Activated naive CD8-positive, alpha-beta T cell treated with anti-CD3 and anti-CD28 coated beads for 36 hours (primary cell): ENCODE results near the gene PLEKHA1. TPM values are rescaled to one million over a fixed set of nuclear protein-coding genes. Genes with fewer than 3 reads are reported as not detected.

ENCODE experiments used
- DNase-seq: peaks from one replicate; pipeline ENCODE4 v3.0.0; 2021
- H3K27ac Mint-ChIP-seq: one replicate; pipeline ENCODE4 v1.8.0; 2022; ENCODE audit warnings: mild to moderate bottlenecking, moderate library complexity, mixed read lengths
- H3K27me3 Mint-ChIP-seq: one replicate; pipeline ENCODE4 v1.8.0; 2022; ENCODE audit warnings: mild to moderate bottlenecking, mixed read lengths
- H3K36me3 Mint-ChIP-seq: one replicate; pipeline ENCODE4 v1.8.0; 2021; ENCODE audit warnings: mild to moderate bottlenecking, mixed read lengths
- H3K4me1 Mint-ChIP-seq: one replicate; pipeline ENCODE4 v1.8.0; 2021; ENCODE audit warnings: mixed read lengths
- H3K4me3 Mint-ChIP-seq: one replicate; pipeline ENCODE4 v1.8.0; 2022; ENCODE audit warnings: mild to moderate bottlenecking, moderate library complexity, mixed read lengths
- H3K9me3 Mint-ChIP-seq: one replicate; pipeline ENCODE4 v1.8.0; 2022; ENCODE audit warnings: mixed read lengths
- total RNA-seq, 2 experiments: library from RNA; stranded (reverse); gene quantifications; one replicate each; pipeline ENCODE4 v1.2.3, GENCODE V29; 2021

PLEKHA1 gene
- total RNA-seq, 2 experiments from 2014 or later, result 17.1 to 18.8 TPM

DNA sequence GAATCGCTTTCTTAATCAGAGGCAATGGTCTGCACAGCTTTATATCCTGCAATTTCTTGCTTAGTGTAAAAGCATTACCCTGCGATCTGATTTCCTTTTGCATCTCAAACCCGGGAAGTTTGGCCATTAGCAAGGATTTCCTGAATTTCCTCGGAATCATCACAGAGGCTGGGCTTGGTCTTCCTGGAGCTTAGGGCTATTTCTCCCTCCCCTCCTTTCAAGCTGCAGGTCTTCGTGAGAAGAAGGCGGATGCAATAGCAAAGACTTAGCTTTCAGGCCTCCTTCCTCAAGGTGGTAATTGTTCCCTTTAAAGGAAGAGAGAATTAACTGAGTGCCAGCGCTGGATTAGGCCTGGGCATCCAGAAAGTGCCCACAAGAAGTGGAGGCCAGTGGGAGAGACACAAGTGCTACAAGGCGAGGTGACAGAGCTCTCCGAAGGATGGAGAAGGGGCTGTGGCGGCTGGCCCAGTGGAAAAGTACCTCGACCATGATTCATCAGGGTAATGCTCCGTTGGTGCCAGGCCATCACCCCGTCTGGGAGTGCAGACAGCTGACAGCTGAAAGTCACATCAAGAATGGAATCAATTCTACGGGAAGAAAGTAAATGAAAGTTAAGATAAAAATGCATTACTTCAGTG, 76.0 kb downstream of the PLEKHA1 start:
- H3K4me1 Mint-ChIP-seq, result no peaks in the 10 kb centered on the region
- no peaks in the 10 kb centered on the region for H3K36me3 Mint-ChIP-seq
- H3K27me3 Mint-ChIP-seq, result peaks cover 9% of the 10 kb centered on the region
- no peak overlapping the region for H3K27ac Mint-ChIP-seq
- DNase-seq, result no peak
- no peak overlapping the region for H3K4me3 Mint-ChIP-seq
- H3K9me3 Mint-ChIP-seq, result no peaks in the 10 kb centered on the region

DNA sequence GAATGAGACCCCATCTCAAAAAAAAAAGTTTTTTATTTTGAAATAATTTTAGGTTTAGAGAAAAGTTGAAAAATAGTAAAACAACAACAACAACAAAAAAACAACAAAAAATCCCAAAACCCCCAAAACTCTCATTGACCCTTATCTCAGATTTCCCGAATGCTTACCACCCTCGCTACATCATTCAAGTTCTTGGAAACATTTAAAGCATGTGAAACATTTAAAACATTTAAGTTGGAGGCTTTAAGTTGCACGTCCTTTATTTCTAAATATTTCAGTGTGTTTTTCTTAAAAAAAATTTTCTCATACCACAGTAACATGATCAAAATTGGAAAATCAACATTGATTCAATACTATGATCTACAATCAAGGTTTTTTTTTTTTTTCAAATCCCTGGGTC, 79.6 kb downstream of the PLEKHA1 start:
- H3K36me3 Mint-ChIP-seq, result no peaks in the 10 kb centered on the region
- no peak overlapping the region for H3K27ac Mint-ChIP-seq
- no peak overlapping the region for H3K4me3 Mint-ChIP-seq
- no peaks in the 10 kb centered on the region for H3K9me3 Mint-ChIP-seq
- no peak for DNase-seq
- H3K4me1 Mint-ChIP-seq, result peaks cover 3% of the 10 kb centered on the region
- peaks cover 41% of the 10 kb centered on the region for H3K27me3 Mint-ChIP-seq

DNA sequence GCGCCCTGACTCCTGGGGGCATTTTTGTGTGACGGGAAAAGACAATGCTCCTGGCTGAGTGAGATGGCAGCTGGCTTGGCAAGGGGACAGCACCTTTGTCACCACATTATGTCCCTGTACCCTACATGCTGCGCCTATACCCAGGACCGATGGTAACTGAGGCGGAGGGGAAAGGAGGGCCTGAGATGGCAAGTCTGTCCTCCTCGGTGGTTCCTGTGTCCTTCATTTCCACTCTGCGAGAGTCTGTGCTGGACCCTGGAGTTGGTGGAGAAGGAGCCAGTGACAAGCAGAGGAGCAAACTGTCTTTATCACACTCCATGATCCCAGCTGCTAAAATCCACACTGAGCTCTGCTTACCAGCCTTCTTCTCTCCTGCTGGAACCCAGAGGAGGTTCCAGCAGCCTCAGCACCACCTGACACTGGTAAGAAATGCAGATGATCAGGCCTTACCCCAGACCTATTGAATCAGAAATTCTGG, 80.1 kb downstream of the PLEKHA1 start, which contains the start of gene ARMS2:
ARMS2 (plus strand) TSS at position 51 of the 478 bp plus-strand sequence; CDS start at position 126, 75 bp downstream.
- H3K4me3 Mint-ChIP-seq, result no peak within 1 kb of the TSS
- no peaks in the 10 kb centered on the region for H3K9me3 Mint-ChIP-seq
- peaks cover 3% of the 10 kb centered on the region for H3K4me1 Mint-ChIP-seq
- peaks cover 47% of the 10 kb centered on the region for H3K27me3 Mint-ChIP-seq
- no peak for DNase-seq
- no peaks in the 10 kb centered on the region for H3K36me3 Mint-ChIP-seq
- H3K27ac Mint-ChIP-seq, result no peak within 1 kb of the TSS

DNA sequence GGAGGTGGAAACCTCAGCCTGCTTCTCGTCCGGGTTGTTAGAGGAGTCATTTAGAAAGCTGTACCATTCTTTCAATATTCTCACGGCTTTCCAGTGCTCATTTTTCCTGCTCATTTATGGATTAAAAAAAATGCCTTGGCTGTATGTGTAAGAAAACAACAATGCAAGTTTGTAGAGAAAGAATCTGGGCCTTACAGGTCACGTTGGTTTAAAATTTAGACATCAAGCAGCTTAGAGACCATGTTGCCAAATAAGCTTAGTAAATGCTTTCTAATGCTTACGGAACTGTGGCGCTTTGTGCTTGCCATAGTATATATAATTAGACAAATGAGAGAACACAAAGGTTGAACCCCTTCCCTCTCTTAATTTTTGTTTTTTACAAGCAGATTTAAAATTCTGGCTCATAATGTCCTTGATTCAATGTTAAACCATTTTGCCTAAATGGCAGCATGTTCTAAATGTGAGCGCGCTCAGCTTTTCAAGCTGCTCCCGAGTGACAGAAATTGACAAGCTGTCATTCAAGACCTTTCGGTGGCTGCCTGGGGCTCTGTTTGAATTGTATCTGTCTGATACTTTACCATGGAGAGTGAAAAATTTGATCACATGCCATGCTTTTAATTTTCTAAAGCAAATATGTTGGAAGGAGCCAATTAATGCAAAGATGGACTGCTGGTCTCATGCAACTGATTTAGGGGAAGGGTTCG, 81.0 kb downstream of the PLEKHA1 start:
- Mint-ChIP-seq H3K27me3 (peaks cover 55% of the 10 kb centered on the region), H3K4me1 (peaks cover 4% of the 10 kb centered on the region), H3K9me3 (no peaks in the 10 kb centered on the region), H3K4me3 (no peak overlapping the region), H3K36me3 (no peaks in the 10 kb centered on the region), H3K27ac (no peak overlapping the region)
- no peak for DNase-seq

DNA sequence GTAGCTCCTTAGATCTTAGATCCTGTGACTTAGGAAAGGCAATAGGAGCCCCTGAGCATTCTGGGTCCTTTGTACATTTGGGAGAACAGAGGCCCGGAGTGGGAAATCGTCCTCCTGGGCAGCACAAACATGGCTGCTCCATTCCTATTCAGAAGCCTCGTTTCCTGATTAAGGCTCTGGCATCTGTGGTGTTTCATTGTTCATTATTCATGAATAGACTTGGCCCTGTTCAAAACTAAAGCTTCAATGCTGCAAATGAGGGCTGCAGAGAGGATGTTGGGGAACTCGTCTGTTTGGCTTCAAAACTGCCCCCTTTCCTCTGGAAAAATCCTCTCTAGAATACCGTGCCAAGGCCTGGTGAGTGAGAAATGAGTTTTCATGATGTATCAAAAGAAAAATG, 83.4 kb downstream of the PLEKHA1 start:
- Mint-ChIP-seq H3K4me3 (no peak overlapping the region), H3K36me3 (no peaks in the 10 kb centered on the region), H3K9me3 (no peaks in the 10 kb centered on the region), H3K27me3 (peaks cover 61% of the 10 kb centered on the region), H3K27ac (no peak overlapping the region), H3K4me1 (peaks cover 12% of the 10 kb centered on the region)
- DNase-seq, result no peak

DNA sequence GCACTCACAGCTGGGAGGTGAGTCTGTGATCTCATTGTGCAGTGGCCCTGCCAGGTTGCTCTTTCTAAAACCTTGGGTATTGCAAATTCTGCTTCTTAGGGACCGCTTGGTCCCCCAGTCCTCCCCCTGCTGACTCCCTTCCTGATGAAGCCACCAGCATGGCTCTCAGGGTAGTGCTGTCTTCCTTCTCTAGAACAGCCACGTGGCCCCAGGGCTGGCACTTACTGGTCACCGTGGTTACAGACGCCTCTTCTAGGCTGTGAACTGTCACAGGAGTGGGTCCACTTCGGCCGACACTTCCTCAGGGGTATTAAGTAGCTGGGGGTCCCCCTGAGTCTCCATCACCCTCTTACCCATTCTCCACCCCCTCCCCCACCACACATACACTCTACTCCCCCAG, 84.2 kb downstream of the PLEKHA1 start:
- Mint-ChIP-seq H3K27me3 (peaks cover 68% of the 10 kb centered on the region), H3K4me3 (no peak overlapping the region), H3K27ac (no peak overlapping the region), H3K36me3 (no peaks in the 10 kb centered on the region), H3K9me3 (no peaks in the 10 kb centered on the region), H3K4me1 (peaks cover 14% of the 10 kb centered on the region)
- no peak for DNase-seq

DNA sequence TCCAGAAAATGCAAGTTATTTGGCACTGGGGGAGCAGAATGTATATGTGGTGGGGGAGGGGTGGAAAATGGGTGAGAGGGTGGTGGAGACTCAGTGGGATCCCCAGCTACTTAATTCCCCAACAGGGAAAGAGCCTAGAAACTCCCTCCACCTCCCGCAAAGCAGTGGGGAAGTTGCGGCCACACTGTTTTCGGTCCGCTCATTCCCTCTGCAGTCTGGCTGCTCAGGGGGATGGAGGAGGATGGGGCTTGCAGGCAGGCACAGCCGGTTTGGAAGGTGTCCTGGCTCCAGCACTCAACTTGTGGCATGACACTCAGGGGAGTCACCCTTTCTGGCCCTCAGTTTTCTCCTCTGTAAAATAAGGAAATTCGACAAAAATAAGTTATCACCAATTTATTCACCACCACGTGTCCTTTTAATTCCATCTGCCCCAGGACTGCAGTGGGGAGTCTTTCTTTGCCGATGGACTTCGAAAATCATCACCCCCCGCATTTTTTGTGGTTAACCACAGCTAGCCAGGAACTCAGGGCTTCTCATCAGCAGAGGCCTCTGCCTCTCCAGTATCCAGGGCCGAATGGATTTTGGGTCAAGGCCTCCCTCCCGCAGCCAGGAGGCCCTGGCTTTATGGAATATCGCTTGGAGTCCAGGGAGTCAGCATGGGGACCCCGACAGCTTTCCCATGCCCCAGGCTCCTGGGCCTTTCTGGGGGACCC, 85.2 kb downstream of the PLEKHA1 start:
- Mint-ChIP-seq H3K4me1 (peaks cover 14% of the 10 kb centered on the region), H3K4me3 (no peak overlapping the region), H3K36me3 (no peaks in the 10 kb centered on the region), H3K27ac (no peak overlapping the region), H3K9me3 (no peaks in the 10 kb centered on the region), H3K27me3 (peaks cover 75% of the 10 kb centered on the region)
- no peak for DNase-seq

DNA sequence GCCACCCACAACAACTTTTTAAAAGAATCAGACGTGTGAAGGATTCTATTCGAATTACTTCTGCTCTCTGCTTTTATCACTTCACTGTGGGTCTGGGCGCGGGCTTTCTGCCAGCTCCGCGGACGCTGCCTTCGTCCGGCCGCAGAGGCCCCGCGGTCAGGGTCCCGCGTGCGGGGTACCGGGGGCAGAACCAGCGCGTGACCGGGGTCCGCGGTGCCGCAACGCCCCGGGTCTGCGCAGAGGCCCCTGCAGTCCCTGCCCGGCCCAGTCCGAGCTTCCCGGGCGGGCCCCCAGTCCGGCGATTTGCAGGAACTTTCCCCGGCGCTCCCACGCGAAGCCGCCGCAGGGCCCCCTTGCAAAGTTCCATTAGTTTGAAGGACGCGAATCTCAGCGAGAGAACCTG, 86.4 kb downstream of the PLEKHA1 start:
- peaks cover 14% of the 10 kb centered on the region for H3K4me1 Mint-ChIP-seq
- peaks cover 82% of the 10 kb centered on the region for H3K27me3 Mint-ChIP-seq
- H3K4me3 Mint-ChIP-seq, result peak overlapping the region; percentile 33
- no peak overlapping the region for H3K27ac Mint-ChIP-seq
- no peak for DNase-seq
- H3K9me3 Mint-ChIP-seq, result no peaks in the 10 kb centered on the region
- H3K36me3 Mint-ChIP-seq, result no peaks in the 10 kb centered on the region

DNA sequence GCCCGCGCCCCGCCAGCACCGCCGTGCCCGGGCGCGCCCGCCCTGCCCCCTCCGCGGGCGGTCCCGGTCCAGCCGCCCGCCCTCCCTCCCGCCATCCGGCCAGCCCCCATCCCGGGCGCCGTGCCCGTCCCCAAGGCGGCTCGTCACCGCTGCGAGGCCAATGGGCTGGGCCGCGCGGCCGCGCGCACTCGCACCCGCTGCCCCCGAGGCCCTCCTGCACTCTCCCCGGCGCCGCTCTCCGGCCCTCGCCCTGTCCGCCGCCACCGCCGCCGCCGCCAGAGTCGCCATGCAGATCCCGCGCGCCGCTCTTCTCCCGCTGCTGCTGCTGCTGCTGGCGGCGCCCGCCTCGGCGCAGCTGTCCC, 86.8 kb downstream of the PLEKHA1 start, which contains the start of gene HTRA1:
HTRA1 (plus strand) TSS at position 187 of the 362 bp plus-strand sequence; CDS start at position 287, 100 bp downstream.
- Mint-ChIP-seq H3K9me3 (no peaks in the 10 kb centered on the region), H3K27me3 (peaks cover 85% of the 10 kb centered on the region), H3K4me1 (peaks cover 14% of the 10 kb centered on the region), H3K36me3 (no peaks in the 10 kb centered on the region), H3K27ac (no peak within 1 kb of the TSS), H3K4me3 (peak within 1 kb of the TSS; percentile 80)
- DNase-seq, result no peak

DNA sequence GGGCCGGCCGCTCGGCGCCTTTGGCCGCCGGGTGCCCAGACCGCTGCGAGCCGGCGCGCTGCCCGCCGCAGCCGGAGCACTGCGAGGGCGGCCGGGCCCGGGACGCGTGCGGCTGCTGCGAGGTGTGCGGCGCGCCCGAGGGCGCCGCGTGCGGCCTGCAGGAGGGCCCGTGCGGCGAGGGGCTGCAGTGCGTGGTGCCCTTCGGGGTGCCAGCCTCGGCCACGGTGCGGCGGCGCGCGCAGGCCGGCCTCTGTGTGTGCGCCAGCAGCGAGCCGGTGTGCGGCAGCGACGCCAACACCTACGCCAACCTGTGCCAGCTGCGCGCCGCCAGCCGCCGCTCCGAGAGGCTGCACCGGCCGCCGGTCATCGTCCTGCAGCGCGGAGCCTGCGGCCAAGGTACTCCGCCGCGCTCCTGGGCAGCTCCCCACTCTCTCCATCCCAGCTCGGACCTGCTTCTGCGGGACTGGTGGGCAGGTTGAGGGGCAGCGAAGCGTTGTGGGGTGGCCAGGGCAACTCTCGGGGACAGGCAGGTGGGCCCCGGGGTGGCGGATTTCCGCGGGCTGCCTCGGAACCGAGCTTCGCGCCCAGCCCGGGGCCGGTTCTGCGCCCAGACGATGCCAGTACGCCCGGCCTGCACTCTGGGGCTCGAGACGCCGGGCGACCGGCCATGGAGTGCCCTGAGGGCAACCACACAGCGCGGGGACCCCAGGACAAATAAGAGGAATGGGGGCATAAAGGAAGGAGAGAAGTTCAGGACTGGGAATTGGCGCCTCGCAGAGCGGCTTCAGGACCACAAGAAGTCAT, 87.4 kb downstream of the PLEKHA1 start:
- H3K9me3 Mint-ChIP-seq, result no peaks in the 10 kb centered on the region
- H3K4me1 Mint-ChIP-seq, result peaks cover 14% of the 10 kb centered on the region
- H3K27ac Mint-ChIP-seq, result no peak overlapping the region
- no peaks in the 10 kb centered on the region for H3K36me3 Mint-ChIP-seq
- peak; percentile 20 for DNase-seq
- H3K4me3 Mint-ChIP-seq, result peak overlapping the region; percentile 80
- peaks cover 82% of the 10 kb centered on the region for H3K27me3 Mint-ChIP-seq

DNA sequence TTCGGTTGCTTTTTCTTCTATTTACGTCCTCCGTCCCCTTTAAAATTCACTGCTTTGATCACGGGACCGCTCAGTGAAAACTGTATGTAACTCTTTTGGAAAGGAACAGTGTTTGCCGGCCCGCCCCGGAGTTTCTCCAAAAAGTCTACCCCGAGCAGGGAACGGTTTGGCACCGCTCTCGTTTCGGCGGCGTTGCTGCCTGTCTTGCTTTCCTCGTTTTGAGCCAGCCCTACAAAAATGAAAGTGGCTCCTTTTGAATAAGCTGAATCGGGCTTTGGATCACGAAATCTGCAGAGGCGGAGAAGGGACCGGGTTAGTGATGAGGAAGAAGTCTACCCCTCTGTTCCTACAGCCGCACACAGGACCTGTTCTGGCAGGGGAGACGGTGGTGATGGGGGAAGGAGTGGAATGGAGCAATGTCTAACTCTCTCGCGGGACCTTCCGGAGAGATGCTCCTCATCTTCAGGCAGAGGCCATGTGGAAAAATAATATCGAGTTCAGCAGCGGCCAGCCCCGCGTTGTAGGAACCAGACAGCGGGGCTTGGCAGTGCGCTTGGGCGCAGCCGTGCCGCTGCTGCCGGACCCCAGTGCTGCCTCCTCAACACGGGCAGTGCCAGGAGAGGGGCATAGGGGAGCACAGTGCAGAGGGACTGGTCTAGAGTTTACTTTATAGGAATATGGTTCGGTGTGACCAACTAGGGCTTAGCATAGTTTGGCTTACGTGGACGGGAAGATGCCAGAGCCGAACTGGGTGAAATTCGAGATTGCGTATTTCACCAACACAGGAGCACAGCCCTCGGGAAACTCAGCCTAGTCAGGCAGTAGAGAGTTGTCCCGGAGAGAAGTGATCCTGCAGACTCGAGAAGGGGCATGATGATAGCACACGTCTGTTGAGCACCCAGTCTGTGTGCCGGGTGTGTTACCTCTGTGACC, 88.3 kb downstream of the PLEKHA1 start:
- peaks cover 14% of the 10 kb centered on the region for H3K4me1 Mint-ChIP-seq
- peaks cover 77% of the 10 kb centered on the region for H3K27me3 Mint-ChIP-seq
- peak overlapping the region; percentile 80 for H3K4me3 Mint-ChIP-seq
- peak; percentile 13 for DNase-seq
- no peak overlapping the region for H3K27ac Mint-ChIP-seq
- H3K36me3 Mint-ChIP-seq, result no peaks in the 10 kb centered on the region
- no peaks in the 10 kb centered on the region for H3K9me3 Mint-ChIP-seq

DNA sequence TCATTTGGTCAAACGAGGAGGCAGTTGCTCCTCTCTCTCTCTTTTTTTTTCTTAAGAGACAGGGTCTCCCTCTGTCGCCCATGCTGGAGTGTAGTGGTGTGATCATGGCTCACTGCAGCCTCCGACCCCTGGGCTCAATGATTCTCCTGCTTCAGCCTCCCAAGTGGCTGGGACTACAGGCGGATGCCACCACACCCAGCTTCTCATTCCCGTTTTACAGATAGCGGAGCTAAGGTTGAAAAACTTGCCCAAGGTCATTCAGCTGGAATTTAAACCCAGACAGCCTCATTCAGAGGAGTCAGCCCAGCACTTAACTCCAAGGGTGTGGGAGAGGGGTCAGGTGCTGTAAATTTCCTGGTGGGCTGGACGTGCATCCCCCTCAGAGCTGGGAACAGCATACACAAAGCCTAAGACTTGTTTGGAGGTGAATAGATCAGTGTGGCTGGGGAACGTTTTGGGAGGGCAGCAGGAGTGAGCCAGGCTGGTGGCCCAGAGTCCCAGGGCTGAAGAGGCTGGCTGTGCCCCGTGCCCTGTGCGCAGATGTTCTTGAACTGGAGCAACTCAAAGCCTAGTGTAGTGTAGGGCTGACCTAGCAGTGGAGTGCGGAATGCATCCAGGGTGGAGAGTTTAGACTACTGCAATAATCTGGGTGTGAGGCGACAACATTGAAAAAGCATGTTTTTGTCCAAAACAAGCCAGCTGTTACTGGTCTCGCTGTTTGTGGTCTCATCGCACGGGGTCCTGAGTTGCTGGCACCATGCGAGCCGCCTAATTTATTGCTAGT, 89.2 kb downstream of the PLEKHA1 start:
- Mint-ChIP-seq H3K4me3 (no peak overlapping the region), H3K9me3 (no peaks in the 10 kb centered on the region), H3K4me1 (peaks cover 13% of the 10 kb centered on the region), H3K27ac (no peak overlapping the region), H3K27me3 (peaks cover 72% of the 10 kb centered on the region), H3K36me3 (no peaks in the 10 kb centered on the region)
- no peak for DNase-seq

DNA sequence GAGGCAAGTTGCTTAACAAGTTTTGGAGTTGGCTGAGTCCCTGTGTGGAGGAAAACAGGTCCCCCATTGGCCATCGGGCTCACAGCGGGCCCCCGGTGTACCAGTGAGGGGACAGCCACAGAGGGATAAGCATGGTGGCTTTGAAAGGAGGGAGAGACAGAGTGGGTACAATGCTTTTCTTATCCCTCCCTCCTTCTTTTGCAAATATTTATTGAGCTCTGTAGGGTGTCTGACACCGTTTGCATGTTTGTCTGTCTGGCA, 89.7 kb downstream of the PLEKHA1 start:
- Mint-ChIP-seq H3K27ac (no peak overlapping the region), H3K9me3 (no peaks in the 10 kb centered on the region), H3K4me3 (no peak overlapping the region), H3K27me3 (peaks cover 67% of the 10 kb centered on the region), H3K4me1 (peaks cover 11% of the 10 kb centered on the region), H3K36me3 (no peaks in the 10 kb centered on the region)
- no peak for DNase-seq
